Stimulated activated naive B cell treated with anti-CD40 and anti-IgM and Interleukin-4, amounts not matched to agents 10 μg/mL and 1 μg/mL and 100 μg/mL, for 72 hours (primary cell): Measurements from ENCODE around the gene GALNT17.

ENCODE experiments used
- ATAC-seq, 2 donors: fragments of 150-1000 bp; cut with Tn5 transposase; replicated peaks; 2 replicates each; pipeline ENCODE4 v1.10.0; 2021; ENCODE audit warnings: moderate library complexity in 1 of 2
- DNase-seq: peaks from one replicate; pipeline ENCODE4 v3.0.0; 2021
- H3K27ac Mint-ChIP-seq: one replicate; pipeline ENCODE4 v1.8.0; 2022; ENCODE audit warnings: mild to moderate bottlenecking, mixed read lengths
- H3K27me3 Mint-ChIP-seq, 2 donors: one replicate each; pipeline ENCODE4 v1.8.0; 2022; ENCODE audit warnings: mixed read lengths in 2 of 2
- H3K36me3 Mint-ChIP-seq, 2 donors: one replicate each; pipeline ENCODE4 v1.8.0; 2022; ENCODE audit warnings: mixed read lengths in 2 of 2, mild to moderate bottlenecking in 1 of 2
- H3K4me1 Mint-ChIP-seq, 2 donors: one replicate each; pipeline ENCODE4 v1.8.0; 2022; ENCODE audit warnings: mixed read lengths in 2 of 2, mild to moderate bottlenecking in 1 of 2
- H3K4me3 Mint-ChIP-seq, 2 donors: one replicate each; pipeline ENCODE4 v1.8.0; 2022; ENCODE audit warnings: mild to moderate bottlenecking in 2 of 2, mixed read lengths in 2 of 2, moderate library complexity in 1 of 2
- H3K9me3 Mint-ChIP-seq, 2 donors: one replicate each; pipeline ENCODE4 v1.8.0; 2022; ENCODE audit warnings: mixed read lengths in 2 of 2, mild to moderate bottlenecking in 1 of 2

Gene GALNT17

GRCh38 chr7:71484380-71484779 lies 352.4 kb downstream of the GALNT17 start:
- no peak overlapping the region for H3K4me3 Mint-ChIP-seq
- no peak overlapping the region for H3K27ac Mint-ChIP-seq
- no peaks in the 10 kb centered on the region for H3K4me1 Mint-ChIP-seq
- H3K27me3 Mint-ChIP-seq, result no peaks in the 10 kb centered on the region
- no peak for ATAC-seq
- H3K36me3 Mint-ChIP-seq, result no peaks in the 10 kb centered on the region
- DNase-seq, result no peak
- peaks cover 8 to 9% of the 10 kb centered on the region in 2 donors for H3K9me3 Mint-ChIP-seq

GRCh38 chr7:71485586-71485985 lies 353.6 kb downstream of the GALNT17 start:
- no peaks in the 10 kb centered on the region for H3K4me1 Mint-ChIP-seq
- H3K9me3 Mint-ChIP-seq, result peaks cover 4 to 7% of the 10 kb centered on the region in 2 donors
- DNase-seq (no peak), ATAC-seq (no peak)
- H3K36me3 Mint-ChIP-seq, result no peaks in the 10 kb centered on the region
- H3K4me3 Mint-ChIP-seq, result no peak overlapping the region
- H3K27ac Mint-ChIP-seq, result no peak overlapping the region
- no peaks in the 10 kb centered on the region for H3K27me3 Mint-ChIP-seq

- H3K36me3 Mint-ChIP-seq, result no peaks in the 10 kb centered on the region
- H3K27ac Mint-ChIP-seq, result no peak overlapping the region
- H3K27me3 Mint-ChIP-seq, result no peaks in the 10 kb centered on the region
- peaks cover 4 to 7% of the 10 kb centered on the region in 2 donors for H3K9me3 Mint-ChIP-seq
- no peak for ATAC-seq
- no peak for DNase-seq
- H3K4me3 Mint-ChIP-seq, result no peak overlapping the region
- no peaks in the 10 kb centered on the region for H3K4me1 Mint-ChIP-seq
Measured at GRCh38 chr7:71486414-71486813, 354.5 kb downstream of the GALNT17 start.

DNA sequence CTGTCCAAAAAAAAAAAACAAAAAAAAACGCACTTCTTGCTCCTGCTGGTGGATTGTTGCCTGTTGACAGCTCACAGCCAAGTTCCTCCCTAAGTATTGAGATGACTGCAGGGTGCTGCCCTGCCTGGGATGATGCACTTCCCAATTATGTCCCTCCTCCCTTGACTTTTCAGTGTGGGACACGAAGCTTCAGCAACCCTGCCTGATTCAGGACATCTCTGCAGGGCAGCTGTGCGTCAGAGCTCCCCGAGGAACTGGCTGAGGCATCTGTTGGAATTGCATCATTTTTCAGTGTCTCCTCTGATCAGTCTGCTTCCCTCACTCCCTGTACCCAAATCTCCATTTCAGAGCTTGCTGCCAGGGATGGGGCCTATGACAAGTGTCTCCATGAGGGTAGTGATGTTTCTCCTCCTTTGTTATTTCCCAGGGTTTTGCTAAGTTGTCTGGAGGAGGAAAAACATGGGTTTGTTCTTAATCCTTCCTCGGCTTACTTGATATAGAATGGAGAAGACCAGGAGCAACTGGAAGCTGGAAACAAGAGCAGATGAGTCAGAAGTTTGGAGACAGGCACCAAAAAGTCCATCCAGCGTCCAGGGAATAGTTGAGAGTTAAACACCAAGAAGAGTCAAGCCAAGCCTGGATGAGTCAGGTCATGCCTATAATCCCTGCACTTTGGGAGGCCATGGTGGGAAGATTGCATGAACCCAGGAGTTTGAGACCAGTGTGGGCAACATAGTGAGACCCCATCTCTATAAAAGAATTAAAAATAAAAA lies 355.1 kb downstream of the GALNT17 start:
- Mint-ChIP-seq H3K27me3 (no peaks in the 10 kb centered on the region), H3K4me1 (no peaks in the 10 kb centered on the region), H3K27ac (no peak overlapping the region), H3K9me3 (peaks cover 4 to 7% of the 10 kb centered on the region in 2 donors), H3K4me3 (no peak overlapping the region), H3K36me3 (no peaks in the 10 kb centered on the region)
- ATAC-seq, result no peak
- no peak for DNase-seq

- H3K4me3 Mint-ChIP-seq, result no peak overlapping the region
- H3K27me3 Mint-ChIP-seq, result no peaks in the 10 kb centered on the region
- DNase-seq (no peak), ATAC-seq (no peak)
- peaks cover 4 to 7% of the 10 kb centered on the region in 2 donors for H3K9me3 Mint-ChIP-seq
- no peaks in the 10 kb centered on the region for H3K36me3 Mint-ChIP-seq
- H3K27ac Mint-ChIP-seq, result no peak overlapping the region
- no peaks in the 10 kb centered on the region for H3K4me1 Mint-ChIP-seq
Measured at GRCh38 chr7:71488308-71488707, 356.4 kb downstream of the GALNT17 start.

GRCh38 chr7:71491336-71491735 lies 359.4 kb downstream of the GALNT17 start:
- H3K4me1 Mint-ChIP-seq, result no peaks in the 10 kb centered on the region
- no peaks in the 10 kb centered on the region for H3K36me3 Mint-ChIP-seq
- H3K9me3 Mint-ChIP-seq, result peaks cover 4 to 6% of the 10 kb centered on the region in 2 donors
- H3K4me3 Mint-ChIP-seq, result no peak overlapping the region
- ATAC-seq (no peak), DNase-seq (no peak)
- no peak overlapping the region for H3K27ac Mint-ChIP-seq
- no peaks in the 10 kb centered on the region for H3K27me3 Mint-ChIP-seq

- no peaks in the 10 kb centered on the region for H3K9me3 Mint-ChIP-seq
- DNase-seq (no peak), ATAC-seq (no peak)
- H3K4me3 Mint-ChIP-seq, result no peak overlapping the region
- H3K36me3 Mint-ChIP-seq, result no peaks in the 10 kb centered on the region
- no peaks in the 10 kb centered on the region for H3K4me1 Mint-ChIP-seq
- H3K27ac Mint-ChIP-seq, result no peak overlapping the region
- H3K27me3 Mint-ChIP-seq, result no peaks in the 10 kb centered on the region
Measured at GRCh38 chr7:71495828-71496227, 363.9 kb downstream of the GALNT17 start.

GRCh38 chr7:71497256-71497946 lies 365.5 kb downstream of the GALNT17 start:
- DNase-seq (no peak), ATAC-seq (no peak)
- no peaks in the 10 kb centered on the region for H3K27me3 Mint-ChIP-seq
- H3K4me3 Mint-ChIP-seq, result no peak overlapping the region
- no peaks in the 10 kb centered on the region for H3K36me3 Mint-ChIP-seq
- no peaks in the 10 kb centered on the region for H3K4me1 Mint-ChIP-seq
- H3K9me3 Mint-ChIP-seq, result peaks cover 4 to 5% of the 10 kb centered on the region in 2 donors
- H3K27ac Mint-ChIP-seq, result no peak overlapping the region

GRCh38 chr7:71498381-71498780 lies 366.4 kb downstream of the GALNT17 start:
- no peak for ATAC-seq
- no peaks in the 10 kb centered on the region for H3K27me3 Mint-ChIP-seq
- no peak overlapping the region for H3K4me3 Mint-ChIP-seq
- H3K4me1 Mint-ChIP-seq, result no peaks in the 10 kb centered on the region
- H3K27ac Mint-ChIP-seq, result no peak overlapping the region
- DNase-seq, result no peak
- peaks cover 7 to 10% of the 10 kb centered on the region in 2 donors for H3K9me3 Mint-ChIP-seq
- no peaks in the 10 kb centered on the region for H3K36me3 Mint-ChIP-seq

GRCh38 chr7:71504697-71505441 lies 372.9 kb downstream of the GALNT17 start:
- H3K4me3 Mint-ChIP-seq, result no peak overlapping the region
- DNase-seq, result no peak
- no peak overlapping the region for H3K27ac Mint-ChIP-seq
- H3K9me3 Mint-ChIP-seq, result peaks cover 12 to 16% of the 10 kb centered on the region in 2 donors
- ATAC-seq, result no peak
- H3K36me3 Mint-ChIP-seq, result no peaks in the 10 kb centered on the region
- H3K4me1 Mint-ChIP-seq, result no peaks in the 10 kb centered on the region
- H3K27me3 Mint-ChIP-seq, result no peaks in the 10 kb centered on the region

GRCh38 chr7:71506822-71507221 lies 374.9 kb downstream of the GALNT17 start:
- H3K36me3 Mint-ChIP-seq, result no peaks in the 10 kb centered on the region

GRCh38 chr7:71507680-71508602 lies 376.0 kb downstream of the GALNT17 start:
- Mint-ChIP-seq H3K27me3 (no peaks in the 10 kb centered on the region), H3K4me1 (no peaks in the 10 kb centered on the region), H3K27ac (no peak overlapping the region), H3K4me3 (no peak overlapping the region), H3K9me3 (peaks cover 7 to 9% of the 10 kb centered on the region in 2 donors), H3K36me3 (no peaks in the 10 kb centered on the region)
- DNase-seq, result no peak
- ATAC-seq, result no peak

More at GRCh38 chr7:71506822-71507221, 374.9 kb downstream of the GALNT17 start:
- Mint-ChIP-seq H3K27ac (no peak overlapping the region), H3K27me3 (no peaks in the 10 kb centered on the region), H3K4me3 (no peak overlapping the region), H3K9me3 (peaks cover 11 to 14% of the 10 kb centered on the region in 2 donors), H3K4me1 (no peaks in the 10 kb centered on the region)
- DNase-seq (no peak), ATAC-seq (no peak)

DNA sequence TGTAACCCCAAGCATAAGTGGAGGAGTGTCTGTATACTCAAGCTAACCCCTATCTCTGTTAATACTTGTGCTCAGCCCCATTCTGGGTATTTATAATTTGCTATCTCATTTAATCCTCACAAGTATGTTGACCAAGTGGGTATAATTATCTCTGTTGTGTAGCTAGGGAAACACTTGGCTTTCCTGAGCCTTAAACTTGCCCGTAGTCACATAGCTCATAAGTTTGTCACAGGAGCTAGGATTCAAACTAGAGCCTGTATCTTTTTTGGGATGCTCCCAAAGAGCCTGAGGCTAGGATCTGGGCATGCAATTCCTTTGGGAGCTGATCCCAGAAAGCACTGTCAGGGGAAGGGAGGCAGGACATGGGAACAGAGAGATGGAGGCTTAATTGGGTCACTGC lies 377.4 kb downstream of the GALNT17 start:
- Mint-ChIP-seq H3K27me3 (no peaks in the 10 kb centered on the region), H3K36me3 (no peaks in the 10 kb centered on the region), H3K9me3 (peaks cover 6% of the 10 kb centered on the region in 2 donors), H3K4me1 (no peaks in the 10 kb centered on the region), H3K4me3 (no peak overlapping the region), H3K27ac (no peak overlapping the region)
- ATAC-seq (no peak), DNase-seq (no peak)

GRCh38 chr7:71511361-71511807 lies 379.4 kb downstream of the GALNT17 start:
- H3K9me3 Mint-ChIP-seq, result peaks cover 0 to 7% of the 10 kb centered on the region in 2 donors
- no peak for DNase-seq

More at GRCh38 chr7:71511361-71511807, 379.4 kb downstream of the GALNT17 start:
- Mint-ChIP-seq H3K4me1 (no peaks in the 10 kb centered on the region), H3K27ac (no peak overlapping the region), H3K36me3 (no peaks in the 10 kb centered on the region), H3K4me3 (no peak overlapping the region), H3K27me3 (no peaks in the 10 kb centered on the region)
- no peak for ATAC-seq
